GM23248 (cell line): ENCODE measurements around the gene PPP1R11.

Experiments
- EZH2 ChIP-seq: fragments of 200-600 bp; sonication (generic); IDR thresholded peaks from 2 replicates; pipeline ENCODE4 v1.6.1; 2018; ENCODE audit warnings: antibody characterized with exemption, mild to moderate bottlenecking; ENCODE audit not compliant: insufficient read depth, poor library complexity, severe bottlenecking
- EZH2phosphoT487 ChIP-seq: fragments of 200-600 bp; sonication (generic); IDR thresholded peaks from 2 replicates; pipeline ENCODE4 v1.6.1; 2018; ENCODE audit warnings: antibody characterized with exemption, moderate library complexity, mild to moderate bottlenecking, low read depth; ENCODE audit not compliant: insufficient read depth

GRCh38 chr6:30087876-30088275, 20.9 kb downstream of the PPP1R11 start:
- TF ChIP-seq EZH2phosphoT487 (no peak), EZH2 (no peak)
